OCI-LY7 (cell line): ENCODE measurements around the gene HTR1D. TPM values are rescaled to one million over a fixed set of nuclear protein-coding genes. Genes with fewer than 3 reads are reported as not detected.

Experiments used
- BruUV-seq: library from RNA; stranded (reverse); fragments of 400-500 nt; replicated peaks from 2 replicates; lab custom pipeline; 2021; lab: Mats Ljungman, UMichigan
- CTCF ChIA-PET: fragments of 300-600 bp; sonication (Branson Sonifier 250); formaldehyde crosslinking; loops from one replicate; lab custom pipeline; 2022; ENCODE audit warnings: antibody characterized with exemption; ENCODE audit not compliant: unreplicated experiment; lab: Charles Lee
- POLR2A ChIA-PET: fragments of 300-600 bp; sonication (Branson Sonifier 250); formaldehyde crosslinking; loops from one replicate; lab custom pipeline; 2022; ENCODE audit warnings: antibody characterized with exemption; lab: Charles Lee
- DNase-seq: peaks from one replicate; pipeline ENCODE4 v3.0.0-alpha.2; 2015; ENCODE audit warnings: low spot score
- H2AFZ ChIP-seq: fragments of 200-600 bp; sonication (generic), shearing (Covaris generic); 2 replicates; pipeline ENCODE4 v1.6.1; 2014; ENCODE audit warnings: mild to moderate bottlenecking, antibody characterized with exemption, low read length, moderate library complexity
- H3K27ac ChIP-seq: fragments of 200-600 bp; sonication (generic); 2 replicates; pipeline ENCODE4 v1.5.1; 2014; ENCODE audit warnings: mixed run types, low read depth, mild to moderate bottlenecking, moderate library complexity, low read length, inconsistent platforms; ENCODE audit not compliant: poor library complexity, severe bottlenecking
- H3K36me3 ChIP-seq: fragments of 200-600 bp; sonication (generic); 2 replicates; pipeline ENCODE4 v1.6.1; 2014; ENCODE audit warnings: mild to moderate bottlenecking, antibody characterized with exemption, low read length, moderate library complexity, mixed read lengths; ENCODE audit not compliant: insufficient read depth
- H3K4me1 ChIP-seq: fragments of 200-600 bp; sonication (generic); 2 replicates; pipeline ENCODE4 v1.5.1; 2014; ENCODE audit warnings: mild to moderate bottlenecking, low read length; ENCODE audit not compliant: insufficient read depth, poor library complexity, severe bottlenecking
- H3K4me2 ChIP-seq: fragments of 200-600 bp; sonication (generic); 2 replicates; pipeline ENCODE4 v1.6.1; 2014; ENCODE audit warnings: mild to moderate bottlenecking, low read length
- H3K4me3 ChIP-seq: fragments of 200-600 bp; sonication (generic); 2 replicates; pipeline ENCODE4 v1.5.1; 2014; ENCODE audit warnings: mild to moderate bottlenecking, low read depth, low read length; ENCODE audit not compliant: poor library complexity, severe bottlenecking
- H3K79me2 ChIP-seq: fragments of 200-600 bp; sonication (generic); 2 replicates; pipeline ENCODE4 v1.6.1; 2016; ENCODE audit warnings: low read depth, mild to moderate bottlenecking, low read length, moderate library complexity, mixed read lengths; ENCODE audit not compliant: insufficient read depth
- H3K9me2 ChIP-seq: fragments of 200-600 bp; sonication (generic); 2 replicates; pipeline ENCODE4 v1.6.1; 2016; ENCODE audit warnings: mild to moderate bottlenecking, low read length, mixed read lengths; ENCODE audit not compliant: insufficient read depth
- H3K9me3 ChIP-seq: fragments of 200-600 bp; sonication (generic); 2 replicates; pipeline ENCODE4 v1.6.1; 2014; ENCODE audit warnings: mild to moderate bottlenecking, mixed run types, low read length, mixed read lengths
- H4K20me1 ChIP-seq: fragments of 200-600 bp; sonication (generic); 2 replicates; pipeline ENCODE4 v1.6.1; 2014; ENCODE audit warnings: mild to moderate bottlenecking, antibody characterized with exemption, low read length, moderate library complexity, mixed read lengths; ENCODE audit not compliant: insufficient read depth
- EZH2phosphoT487 ChIP-seq: fragments of 200-600 bp; sonication (generic); IDR thresholded peaks from 2 replicates; pipeline ENCODE4 v1.6.1; 2018; ENCODE audit warnings: low read depth, borderline replicate concordance, mild to moderate bottlenecking, mixed run types, antibody characterized with exemption, low read length, moderate library complexity, mixed read lengths
- intact Hi-C: fragments of 100-400 bp; cut with micrococcal nuclease; formaldehyde crosslinking; loops from one replicate; pipeline ENCODE4 v1.10.0; 2022; ENCODE audit not compliant: unreplicated experiment
- total RNA-seq, 2 experiments: library from RNA; depleted of rRNA in 1 of 2; stranded (reverse); fragments of >200 nt in 1 of 2; shearing (Covaris generic) in 1 of 2; gene quantifications; 2 replicates each; pipeline ENCODE4 v1.2.3, GENCODE V29; 2014 to 2022
- TF ChIP-seq, protein P1 (sequence below): fragments of 200-600 bp; sonication (generic); conservative IDR thresholded peaks from 2 replicates; pipeline ENCODE4 v1.5.1; 2014; ENCODE audit warnings: mild to moderate bottlenecking, antibody characterized with exemption, low read length, moderate library complexity, mixed read lengths

HTR1D gene
- total RNA-seq, 2 experiments from 2014 or later = not detected

DNA sequence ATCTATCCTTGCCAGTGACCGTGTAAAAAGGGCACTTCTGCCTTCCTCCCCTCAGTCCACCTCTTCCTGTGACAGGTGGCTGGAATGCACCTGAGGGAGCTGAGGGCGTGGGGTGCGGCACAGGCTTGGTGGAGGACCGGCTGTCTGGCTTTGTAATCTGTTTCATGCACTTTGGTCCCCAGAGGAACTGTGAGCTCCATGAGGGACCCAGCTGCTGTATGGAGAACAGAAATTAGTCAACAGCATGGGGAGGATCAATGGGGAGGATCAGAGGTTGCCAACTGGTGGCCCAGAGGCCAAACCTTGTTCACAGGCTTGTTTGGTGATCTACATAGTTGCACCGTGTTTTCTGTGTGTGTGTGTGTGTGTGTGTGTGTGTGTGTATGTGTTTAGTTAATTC, 29.7 kb downstream of the HTR1D start:
- ChIA-PET POLR2A (no interaction called here), CTCF (no interaction called here)
- Histone ChIP-seq H3K9me3 (no peaks in the 10 kb centered on the region), H3K4me3 (no peak overlapping the region), H3K9me2 (no peaks in the 10 kb centered on the region), H3K27ac (no peak overlapping the region), H3K4me2 (no peak overlapping the region), H4K20me1 (no peaks in the 10 kb centered on the region), H3K4me1 (no peaks in the 10 kb centered on the region), H2AFZ (no peak overlapping the region), H3K79me2 (no peaks in the 10 kb centered on the region), H3K36me3 (no peaks in the 10 kb centered on the region)
- no TSS peak for BruUV-seq
- DNase-seq = no peak
- intact Hi-C loops = no loop called here
- TF ChIP-seq, protein P1, sequence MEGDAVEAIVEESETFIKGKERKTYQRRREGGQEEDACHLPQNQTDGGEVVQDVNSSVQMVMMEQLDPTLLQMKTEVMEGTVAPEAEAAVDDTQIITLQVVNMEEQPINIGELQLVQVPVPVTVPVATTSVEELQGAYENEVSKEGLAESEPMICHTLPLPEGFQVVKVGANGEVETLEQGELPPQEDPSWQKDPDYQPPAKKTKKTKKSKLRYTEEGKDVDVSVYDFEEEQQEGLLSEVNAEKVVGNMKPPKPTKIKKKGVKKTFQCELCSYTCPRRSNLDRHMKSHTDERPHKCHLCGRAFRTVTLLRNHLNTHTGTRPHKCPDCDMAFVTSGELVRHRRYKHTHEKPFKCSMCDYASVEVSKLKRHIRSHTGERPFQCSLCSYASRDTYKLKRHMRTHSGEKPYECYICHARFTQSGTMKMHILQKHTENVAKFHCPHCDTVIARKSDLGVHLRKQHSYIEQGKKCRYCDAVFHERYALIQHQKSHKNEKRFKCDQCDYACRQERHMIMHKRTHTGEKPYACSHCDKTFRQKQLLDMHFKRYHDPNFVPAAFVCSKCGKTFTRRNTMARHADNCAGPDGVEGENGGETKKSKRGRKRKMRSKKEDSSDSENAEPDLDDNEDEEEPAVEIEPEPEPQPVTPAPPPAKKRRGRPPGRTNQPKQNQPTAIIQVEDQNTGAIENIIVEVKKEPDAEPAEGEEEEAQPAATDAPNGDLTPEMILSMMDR = no peak
- TF ChIP-seq EZH2phosphoT487 = no peak

DNA sequence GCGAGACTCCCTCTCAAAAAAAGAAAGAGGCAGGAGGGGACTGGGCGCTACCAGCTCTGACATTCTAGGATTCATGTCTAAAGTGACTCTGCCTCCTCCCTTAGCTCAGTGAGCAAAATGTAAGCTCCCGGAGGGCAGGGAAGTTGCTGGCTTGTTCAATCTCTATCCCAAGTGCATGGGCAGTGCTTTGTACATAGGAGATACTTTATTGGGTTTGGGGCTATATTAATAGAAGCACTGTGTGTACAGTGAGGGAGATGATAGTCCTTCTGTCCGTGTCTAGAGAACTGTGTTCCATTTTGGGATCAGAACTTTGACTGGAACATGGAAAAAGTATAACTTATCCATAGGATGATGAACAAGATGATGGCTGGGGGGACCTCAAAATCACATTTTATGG, 31.9 kb downstream of the HTR1D start:
- no peaks in the 10 kb centered on the region for H3K9me2 ChIP-seq
- H2AFZ ChIP-seq = no peak overlapping the region
- no peak overlapping the region for H3K4me3 ChIP-seq
- ChIA-PET CTCF (interaction anchor here (0.9 to 3.1 kb wide), 3 partner anchors 28 to 91 kb away, joined by 3 to 30 read pairs (median 4); no protein-coding TSS in a partner anchor), POLR2A (interaction anchor here (0.6 kb wide), 1 partner anchor 37 kb away, joined by 5 read pairs; no protein-coding TSS in a partner anchor)
- H3K36me3 ChIP-seq = no peaks in the 10 kb centered on the region
- H3K27ac ChIP-seq = no peak overlapping the region
- TF ChIP-seq, protein P1 = no peak
- TF ChIP-seq EZH2phosphoT487 = no peak
- no peak for DNase-seq
- intact Hi-C loops = no loop called here
- H3K9me3 ChIP-seq = no peaks in the 10 kb centered on the region
- H3K4me2 ChIP-seq = no peak overlapping the region
- H3K79me2 ChIP-seq = no peaks in the 10 kb centered on the region
- no TSS peak for BruUV-seq
- no peaks in the 10 kb centered on the region for H4K20me1 ChIP-seq
- peaks cover 2% of the 10 kb centered on the region for H3K4me1 ChIP-seq

DNA sequence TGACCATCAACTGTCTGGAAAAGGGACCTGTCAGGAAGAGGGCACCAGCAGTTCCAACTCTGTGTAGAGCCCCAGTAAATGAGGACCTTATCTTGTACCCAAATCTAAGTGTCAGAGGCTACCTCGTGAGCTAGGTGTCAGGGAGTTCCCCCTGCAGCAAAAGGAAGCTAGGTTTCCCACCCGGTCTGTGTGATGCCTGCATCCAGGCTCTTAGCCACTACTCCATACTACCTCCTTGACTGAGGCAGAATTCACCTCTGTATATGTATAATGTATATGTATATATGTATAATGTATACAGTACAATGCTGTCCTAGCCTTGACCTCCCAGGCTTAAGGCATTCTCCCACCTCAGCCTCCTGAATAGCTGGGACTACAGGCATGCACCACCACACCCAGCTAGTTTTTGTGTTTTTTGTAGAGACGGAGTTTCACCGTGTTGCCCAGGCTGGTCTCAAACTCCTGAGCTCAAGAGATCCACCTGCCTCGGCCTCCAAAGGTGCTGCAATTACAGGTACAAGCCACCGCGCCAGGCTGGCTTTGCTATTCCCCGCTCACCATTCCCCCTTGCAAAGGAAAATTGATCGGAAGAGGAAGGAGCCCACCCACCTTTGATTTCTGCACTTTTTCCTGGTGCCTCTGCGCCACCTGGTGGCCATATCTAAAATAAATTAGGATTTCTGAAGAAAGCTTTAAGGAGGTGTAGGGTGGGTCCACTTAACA, 32.9 kb downstream of the HTR1D start:
- Histone ChIP-seq H3K79me2 (no peaks in the 10 kb centered on the region), H3K4me1 (peaks cover 12% of the 10 kb centered on the region), H2AFZ (no peak overlapping the region), H3K9me2 (no peaks in the 10 kb centered on the region), H4K20me1 (no peaks in the 10 kb centered on the region), H3K4me3 (no peak overlapping the region), H3K36me3 (no peaks in the 10 kb centered on the region), H3K9me3 (no peaks in the 10 kb centered on the region), H3K4me2 (peak overlapping the region; percentile 40; the same call in 1 of the 2 replicates), H3K27ac (no peak overlapping the region)
- POLR2A ChIA-PET = interaction anchor here (0.6 to 1.5 kb wide), 7 partner anchors 11 to 86 kb away, joined by 3 to 5 read pairs (median 3); no protein-coding TSS in a partner anchor
- BruUV-seq = no TSS peak
- no peak for TF ChIP-seq EZH2phosphoT487
- TF ChIP-seq, protein P1 = peak; percentile 89
- intact Hi-C loops = loop anchor here (1.0 kb wide), 2 partner anchors 86 to 208 kb away; no protein-coding TSS in a partner anchor
- DNase-seq = peak; percentile 69
- CTCF ChIA-PET = interaction anchor here (0.7 to 3.1 kb wide), 3 partner anchors 65 to 89 kb away, joined by 3 to 30 read pairs (median 6); no protein-coding TSS in a partner anchor
